ENCODE data around the gene TMEM184A.

The TMEM184A gene

GRCh38 chr7:1510780-1511154 lies 45.2 kb downstream of the TMEM184A start:
- no peaks in the 10 kb centered on the region for H3K36me3 ChIP-seq (ENCODE audit: control insufficient read depth, low read depth, low read length)
- no peak overlapping the region for H3K9ac ChIP-seq (ENCODE audit: low read length)
- H3K4me3 ChIP-seq (ENCODE audit: low read length): no peak overlapping the region
- no peak overlapping the region for H3K27ac ChIP-seq (ENCODE audit: low read length)
- H3K4me1 ChIP-seq (ENCODE audit: control insufficient read depth, low read depth, low read length): peaks cover 4% of the 10 kb centered on the region
- no peaks in the 10 kb centered on the region for H3K27me3 ChIP-seq (ENCODE audit: control insufficient read depth, insufficient read depth, low read length)
- no peaks in the 10 kb centered on the region for H3K9me3 ChIP-seq (ENCODE audit: control insufficient read depth, low read depth, low read length)

- Histone ChIP-seq H3K27me3 (ENCODE audit: control insufficient read depth, insufficient read depth, low read length) (no peaks in the 10 kb centered on the region), H3K4me1 (ENCODE audit: control insufficient read depth, low read depth, low read length) (peaks cover 4% of the 10 kb centered on the region), H3K4me3 (ENCODE audit: low read length) (no peak overlapping the region), H3K36me3 (ENCODE audit: control insufficient read depth, low read depth, low read length) (no peaks in the 10 kb centered on the region), H3K9me3 (ENCODE audit: control insufficient read depth, low read depth, low read length) (no peaks in the 10 kb centered on the region), H3K27ac (ENCODE audit: low read length) (no peak overlapping the region), H3K9ac (ENCODE audit: low read length) (no peak overlapping the region)
Observed at GRCh38 chr7:1509226-1509625, 46.8 kb downstream of the TMEM184A start.

GRCh38 chr7:1508277-1508758 lies 47.7 kb downstream of the TMEM184A start:
- Histone ChIP-seq H3K9me3 (ENCODE audit: control insufficient read depth, low read depth, low read length) (no peaks in the 10 kb centered on the region), H3K4me1 (ENCODE audit: control insufficient read depth, low read depth, low read length) (peaks cover 4% of the 10 kb centered on the region), H3K4me3 (ENCODE audit: low read length) (no peak overlapping the region), H3K27me3 (ENCODE audit: control insufficient read depth, insufficient read depth, low read length) (no peaks in the 10 kb centered on the region), H3K27ac (ENCODE audit: low read length) (no peak overlapping the region), H3K9ac (ENCODE audit: low read length) (no peak overlapping the region), H3K36me3 (ENCODE audit: control insufficient read depth, low read depth, low read length) (no peaks in the 10 kb centered on the region)

- Histone ChIP-seq H3K4me3 (ENCODE audit: low read length) (no peak overlapping the region), H3K36me3 (ENCODE audit: control insufficient read depth, low read depth, low read length) (peaks cover 12% of the 10 kb centered on the region), H3K27ac (ENCODE audit: low read length) (no peak overlapping the region), H3K9ac (ENCODE audit: low read length) (no peak overlapping the region), H3K9me3 (ENCODE audit: control insufficient read depth, low read depth, low read length) (no peaks in the 10 kb centered on the region), H3K27me3 (ENCODE audit: control insufficient read depth, insufficient read depth, low read length) (no peaks in the 10 kb centered on the region), H3K4me1 (ENCODE audit: control insufficient read depth, low read depth, low read length) (peaks cover 7% of the 10 kb centered on the region)
Observed at GRCh38 chr7:1505731-1506550, 50.1 kb downstream of the TMEM184A start.

- peak within 1 kb of the TSS; percentile 64 for H3K9ac ChIP-seq (ENCODE audit: low read length)
- peaks cover 26% of the 10 kb centered on the region for H3K36me3 ChIP-seq (ENCODE audit: control insufficient read depth, low read depth, low read length)
- peak within 1 kb of the TSS; percentile 70 for H3K4me3 ChIP-seq (ENCODE audit: low read length)
- no peak within 1 kb of the TSS for H3K27ac ChIP-seq (ENCODE audit: low read length)
- peaks cover 7% of the 10 kb centered on the region for H3K4me1 ChIP-seq (ENCODE audit: control insufficient read depth, low read depth, low read length)
- no peaks in the 10 kb centered on the region for H3K27me3 ChIP-seq (ENCODE audit: control insufficient read depth, insufficient read depth, low read length)
- no peaks in the 10 kb centered on the region for H3K9me3 ChIP-seq (ENCODE audit: control insufficient read depth, low read depth, low read length)
Observed at GRCh38 chr7:1503816-1504775, 51.9 kb downstream of the TMEM184A start, which contains the start of gene INTS1. TSS of gene INTS1 (minus strand) at chr7:1504389. CDS start at chr7:1503960, 429 bp downstream.

- Histone ChIP-seq H3K4me1 (ENCODE audit: control insufficient read depth, low read depth, low read length) (peaks cover 7% of the 10 kb centered on the region), H3K4me3 (ENCODE audit: low read length) (peak overlapping the region; percentile 70), H3K9me3 (ENCODE audit: control insufficient read depth, low read depth, low read length) (no peaks in the 10 kb centered on the region), H3K27ac (ENCODE audit: low read length) (no peak overlapping the region), H3K36me3 (ENCODE audit: control insufficient read depth, low read depth, low read length) (peaks cover 26% of the 10 kb centered on the region), H3K9ac (ENCODE audit: low read length) (peak overlapping the region; percentile 64), H3K27me3 (ENCODE audit: control insufficient read depth, insufficient read depth, low read length) (no peaks in the 10 kb centered on the region)
Observed at GRCh38 chr7:1503390-1503789, 52.6 kb downstream of the TMEM184A start.

GRCh38 chr7:1502845-1503244 lies 53.2 kb downstream of the TMEM184A start:
- peak overlapping the region; percentile 70 for H3K4me3 ChIP-seq (ENCODE audit: low read length)
- H3K36me3 ChIP-seq (ENCODE audit: control insufficient read depth, low read depth, low read length): peaks cover 31% of the 10 kb centered on the region
- H3K27ac ChIP-seq (ENCODE audit: low read length): no peak overlapping the region
- no peak overlapping the region for H3K9ac ChIP-seq (ENCODE audit: low read length)
- H3K4me1 ChIP-seq (ENCODE audit: control insufficient read depth, low read depth, low read length): peaks cover 7% of the 10 kb centered on the region
- no peaks in the 10 kb centered on the region for H3K9me3 ChIP-seq (ENCODE audit: control insufficient read depth, low read depth, low read length)
- no peaks in the 10 kb centered on the region for H3K27me3 ChIP-seq (ENCODE audit: control insufficient read depth, insufficient read depth, low read length)

- no peaks in the 10 kb centered on the region for H3K9me3 ChIP-seq (ENCODE audit: control insufficient read depth, low read depth, low read length)
- no peak overlapping the region for H3K27ac ChIP-seq (ENCODE audit: low read length)
- no peak overlapping the region for H3K9ac ChIP-seq (ENCODE audit: low read length)
- H3K4me3 ChIP-seq (ENCODE audit: low read length): no peak overlapping the region
- H3K36me3 ChIP-seq (ENCODE audit: control insufficient read depth, low read depth, low read length): peaks cover 42% of the 10 kb centered on the region
- no peaks in the 10 kb centered on the region for H3K27me3 ChIP-seq (ENCODE audit: control insufficient read depth, insufficient read depth, low read length)
- peaks cover 4% of the 10 kb centered on the region for H3K4me1 ChIP-seq (ENCODE audit: control insufficient read depth, low read depth, low read length)
Observed at GRCh38 chr7:1501487-1502270, 54.3 kb downstream of the TMEM184A start.

GRCh38 chr7:1500064-1500807 lies 55.8 kb downstream of the TMEM184A start:
- H3K36me3 ChIP-seq (ENCODE audit: control insufficient read depth, low read depth, low read length): peaks cover 50% of the 10 kb centered on the region
- peaks cover 3% of the 10 kb centered on the region for H3K4me1 ChIP-seq (ENCODE audit: control insufficient read depth, low read depth, low read length)
- H3K4me3 ChIP-seq (ENCODE audit: low read length): no peak overlapping the region
- no peak overlapping the region for H3K9ac ChIP-seq (ENCODE audit: low read length)
- H3K27me3 ChIP-seq (ENCODE audit: control insufficient read depth, insufficient read depth, low read length): no peaks in the 10 kb centered on the region
- H3K27ac ChIP-seq (ENCODE audit: low read length): no peak overlapping the region
- H3K9me3 ChIP-seq (ENCODE audit: control insufficient read depth, low read depth, low read length): no peaks in the 10 kb centered on the region

- Histone ChIP-seq H3K4me1 (ENCODE audit: control insufficient read depth, low read depth, low read length) (peaks cover 3% of the 10 kb centered on the region), H3K4me3 (ENCODE audit: low read length) (no peak overlapping the region), H3K9ac (ENCODE audit: low read length) (no peak overlapping the region), H3K9me3 (ENCODE audit: control insufficient read depth, low read depth, low read length) (no peaks in the 10 kb centered on the region), H3K36me3 (ENCODE audit: control insufficient read depth, low read depth, low read length) (peaks cover 50% of the 10 kb centered on the region), H3K27ac (ENCODE audit: low read length) (no peak overlapping the region), H3K27me3 (ENCODE audit: control insufficient read depth, insufficient read depth, low read length) (no peaks in the 10 kb centered on the region)
Observed at GRCh38 chr7:1499367-1500029, 56.5 kb downstream of the TMEM184A start.
